ENCODE results near the gene IQCN.

GRCh38 chr19:18239303-18239702 is 34.9 kb downstream of the IQCN start:
- TF ChIP-seq POLR2A (IDR thresholded peaks at IDR 0.05; ENCODE audit: low read depth, low read length) (no peak), CTCF (IDR thresholded peaks at IDR 0.05 in 2 of 3, conservative IDR thresholded peaks at IDR 0.05 in 1 of 3; ENCODE audit: control insufficient read depth in 2 of 3, extremely low read depth in 1 of 3, insufficient read depth in 1 of 3, low read depth in 3 of 3, low read length in 3 of 3) (no peak), EP300 (IDR thresholded peaks at IDR 0.05; ENCODE audit: borderline replicate concordance in 1 of 2, control insufficient read depth in 1 of 2, low read depth in 2 of 2, low read length in 2 of 2) (no peak), CREB1 (IDR thresholded peaks at IDR 0.05; ENCODE audit: low read depth) (no peak), NRF1 (conservative IDR thresholded peaks at IDR 0.05; ENCODE audit: low read depth, low read length) (no peak), MYC (IDR thresholded peaks at IDR 0.05; ENCODE audit: insufficient read depth, insufficient read length, insufficient replicate concordance, low read length, severe bottlenecking) (no peak)
